ENCODE measurements around the gene SH3GL1.
"Not testable (repeated sequence)": the region's sequence is repeated elsewhere in the genome, so short reads cannot be mapped to it uniquely, and the experiment has no call there.

SH3GL1 gene

GRCh38 chr19:4362831-4363545 lies 37.4 kb downstream of the SH3GL1 start:
- no peak for DNase-seq

GRCh38 chr19:4362101-4362828 lies 38.1 kb downstream of the SH3GL1 start:
- DNase-seq = no peak

DNA sequence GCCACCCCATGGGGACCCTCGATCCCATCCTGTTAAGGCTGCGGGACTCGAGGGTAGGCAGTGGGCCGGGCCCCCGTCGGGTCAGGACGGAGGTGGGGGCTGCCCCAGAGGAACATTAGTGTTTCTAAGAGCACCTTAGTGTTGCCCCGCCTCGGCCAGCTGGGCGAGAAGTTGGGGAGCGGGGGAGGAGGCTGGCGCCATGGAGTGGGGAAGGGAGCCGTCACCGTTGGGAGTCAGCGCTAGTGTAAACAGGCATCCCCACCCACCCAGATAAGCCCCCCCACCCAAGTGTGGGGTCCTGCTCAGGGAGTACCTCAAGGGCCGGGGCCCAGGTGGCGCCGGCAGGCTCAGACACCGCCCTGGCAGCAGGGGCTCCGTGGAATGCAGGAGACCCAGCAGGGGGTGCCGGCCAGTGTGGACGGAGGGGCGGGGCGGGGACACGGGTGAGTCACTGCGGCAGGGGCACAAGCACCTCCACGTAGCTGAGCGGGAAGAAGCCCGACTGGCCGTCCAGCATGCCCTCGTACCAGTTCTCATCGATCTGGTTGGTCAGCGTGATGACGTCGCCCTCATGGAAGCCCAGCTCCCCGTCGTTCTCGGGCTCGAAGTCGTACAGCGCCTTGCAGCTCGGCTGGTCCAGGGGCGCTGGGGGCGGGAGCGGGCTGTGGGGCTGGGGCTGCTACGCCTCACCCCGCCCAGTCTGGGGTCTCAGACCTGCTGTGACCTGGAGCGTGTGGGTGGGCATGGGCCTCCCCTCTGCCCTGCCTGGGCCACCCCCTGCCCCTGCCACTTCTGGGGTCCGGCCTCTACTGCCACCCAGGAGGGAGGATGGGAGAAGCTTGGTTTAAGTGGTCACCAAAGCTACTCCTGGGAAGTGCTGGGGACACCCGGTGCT lies 38.9 kb downstream of the SH3GL1 start:
- no peak for DNase-seq

DNA sequence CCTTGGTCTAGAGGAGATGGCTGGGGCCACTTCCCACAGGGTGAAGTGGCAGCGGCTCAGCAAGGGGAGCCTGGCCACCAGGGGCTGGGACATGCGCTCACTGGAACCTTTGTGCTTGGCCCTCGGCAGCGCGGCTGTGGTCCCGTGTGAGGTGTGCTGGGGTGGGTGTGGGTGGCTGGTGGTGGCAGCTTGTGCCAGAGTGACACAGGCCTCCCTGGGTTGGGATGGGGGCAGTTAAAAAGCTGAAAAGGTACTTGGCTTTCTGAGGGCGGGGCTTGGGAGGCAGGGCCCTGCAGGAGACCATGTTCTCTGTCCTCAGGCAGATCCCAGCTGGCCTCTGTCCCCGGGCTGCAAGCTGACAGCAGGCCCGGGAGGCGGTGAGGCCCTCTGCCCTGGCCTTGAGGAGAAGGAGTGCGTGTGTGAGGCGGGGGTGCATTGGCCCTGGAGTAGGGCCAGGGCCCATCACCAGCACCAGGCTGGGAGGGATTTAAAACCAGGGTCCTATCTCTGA lies 39.7 kb downstream of the SH3GL1 start:
- no peak for DNase-seq

DNA sequence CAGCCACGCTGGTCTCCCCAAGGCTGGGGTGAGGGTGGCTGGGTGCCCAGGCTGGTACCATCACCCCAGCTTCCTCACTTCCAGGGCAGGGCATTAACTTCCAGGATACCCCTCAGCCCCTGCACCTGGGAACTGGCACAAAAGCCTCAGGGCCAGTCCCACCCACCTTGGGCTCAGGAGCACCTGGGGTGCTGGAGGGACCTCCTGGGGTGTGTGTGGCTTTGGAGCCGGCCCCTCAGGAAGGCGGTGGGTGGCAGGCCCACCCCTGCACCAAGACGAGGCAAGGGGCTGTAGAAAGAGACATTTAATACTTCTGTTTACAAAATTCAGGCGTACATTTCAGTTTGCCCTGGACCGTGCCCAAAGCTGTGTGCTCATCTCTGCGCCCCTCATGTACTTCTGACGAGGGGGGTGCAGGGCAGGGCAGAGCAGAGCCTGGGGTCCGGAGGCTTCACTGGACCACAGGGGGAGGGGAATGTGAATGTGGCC lies 40.2 kb downstream of the SH3GL1 start:
- no peak for DNase-seq

GRCh38 chr19:4359627-4360000 lies 40.7 kb downstream of the SH3GL1 start:
- DNase-seq = no peak

DNA sequence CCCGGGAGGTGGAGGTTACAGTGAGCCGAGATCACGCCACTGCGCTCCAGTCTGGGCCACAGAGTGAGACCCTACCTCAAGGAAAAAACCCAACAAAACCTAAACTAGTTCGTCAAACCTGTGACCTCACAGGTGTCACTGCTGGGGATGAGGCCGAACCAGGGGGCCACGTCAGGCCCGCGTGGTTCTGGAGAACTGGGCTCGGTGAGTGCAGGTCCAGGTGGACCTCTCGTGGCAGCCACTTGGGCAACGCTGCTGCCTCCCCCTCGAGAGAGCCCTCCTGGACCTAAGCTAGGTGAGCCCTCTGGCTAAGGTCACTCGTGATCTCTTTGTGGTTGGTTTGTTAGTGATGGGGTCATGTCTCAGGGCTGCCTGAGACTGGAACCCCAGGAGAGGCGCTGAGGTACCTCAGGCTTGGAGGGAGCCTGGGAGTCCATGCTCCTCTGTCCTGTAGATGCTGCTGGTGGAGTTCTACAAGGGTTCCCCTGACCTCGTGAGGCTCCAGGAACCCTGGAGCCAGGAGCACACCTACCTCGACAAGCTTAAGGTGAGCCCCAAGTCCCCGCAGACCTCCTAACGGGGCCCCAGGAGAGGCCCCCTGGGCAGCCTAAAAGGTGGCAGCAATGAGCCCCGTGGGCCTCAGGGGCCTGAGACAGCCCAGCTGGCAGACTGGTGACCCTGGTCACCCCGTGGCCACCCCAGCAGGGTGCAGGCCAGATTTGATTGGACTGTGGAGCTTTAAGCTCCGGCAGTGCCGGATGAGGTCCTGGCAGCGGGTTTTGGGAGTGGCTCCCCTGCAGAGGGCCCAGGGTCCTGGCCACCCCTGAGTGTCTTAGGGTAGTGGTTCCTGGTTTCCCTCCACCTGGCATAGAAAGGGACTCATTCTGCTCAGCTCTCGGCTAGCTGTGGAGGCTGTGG lies 41.4 kb downstream of the SH3GL1 start:
- no peak for DNase-seq

DNA sequence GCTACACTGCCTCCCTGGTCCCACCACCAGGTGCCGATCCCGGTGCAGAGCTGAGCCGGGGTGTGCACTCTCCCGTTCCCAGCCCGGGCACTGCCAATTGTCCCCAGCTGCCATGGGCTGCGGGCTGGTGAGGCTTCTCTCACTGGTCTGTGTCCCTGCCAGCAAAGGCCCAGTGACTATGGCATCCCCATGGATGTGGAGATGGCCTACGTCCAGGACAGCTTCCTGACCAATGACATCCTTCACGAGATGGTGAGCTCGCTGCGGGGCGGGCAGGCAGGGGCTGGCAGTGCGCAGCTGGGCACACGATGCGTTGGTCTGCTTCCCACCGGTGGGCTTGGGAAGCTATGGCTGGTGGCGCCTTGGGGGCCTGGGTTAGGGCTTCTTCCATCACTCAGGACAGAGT lies 42.4 kb downstream of the SH3GL1 start:
- no peak for DNase-seq

DNA sequence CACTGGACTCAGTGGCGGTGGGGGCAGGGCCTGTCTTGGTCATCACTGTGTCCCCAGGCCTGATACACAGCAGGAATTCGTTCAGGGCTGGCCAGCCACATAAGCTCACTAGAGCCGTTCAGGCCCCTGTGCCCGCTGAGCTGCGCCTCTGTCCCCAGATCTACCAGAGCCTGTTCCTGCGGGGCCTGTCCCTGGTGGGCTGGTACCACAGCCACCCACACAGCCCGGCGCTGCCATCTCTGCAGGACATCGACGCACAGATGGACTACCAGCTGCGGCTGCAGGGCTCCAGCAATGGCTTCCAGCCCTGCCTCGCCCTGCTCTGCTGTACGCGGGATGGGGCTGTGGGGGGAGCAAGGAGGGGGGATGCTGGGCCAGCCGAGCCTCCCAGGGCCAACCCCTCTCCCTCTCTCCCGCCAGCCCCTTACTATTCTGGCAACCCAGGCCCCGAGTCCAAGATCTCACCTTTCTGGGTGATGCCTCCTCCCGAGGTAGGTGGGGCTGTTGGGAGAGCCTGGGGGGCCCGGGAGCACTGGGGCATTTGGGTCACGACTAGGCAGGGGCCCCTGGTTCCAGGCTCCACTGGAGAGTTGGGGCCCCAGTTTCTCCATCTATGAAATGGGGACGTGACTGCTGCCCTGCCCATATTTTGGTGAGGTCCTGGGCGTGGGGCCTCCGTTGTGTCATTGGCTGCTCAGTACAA lies 43.1 kb downstream of the SH3GL1 start:
- DNase-seq = no peak

GRCh38 chr19:4354897-4355296 lies 45.5 kb downstream of the SH3GL1 start:
- DNase-seq = no peak

- DNase-seq = no peak
Observed at GRCh38 chr19:4354282-4354681, 46.1 kb downstream of the SH3GL1 start.

DNA sequence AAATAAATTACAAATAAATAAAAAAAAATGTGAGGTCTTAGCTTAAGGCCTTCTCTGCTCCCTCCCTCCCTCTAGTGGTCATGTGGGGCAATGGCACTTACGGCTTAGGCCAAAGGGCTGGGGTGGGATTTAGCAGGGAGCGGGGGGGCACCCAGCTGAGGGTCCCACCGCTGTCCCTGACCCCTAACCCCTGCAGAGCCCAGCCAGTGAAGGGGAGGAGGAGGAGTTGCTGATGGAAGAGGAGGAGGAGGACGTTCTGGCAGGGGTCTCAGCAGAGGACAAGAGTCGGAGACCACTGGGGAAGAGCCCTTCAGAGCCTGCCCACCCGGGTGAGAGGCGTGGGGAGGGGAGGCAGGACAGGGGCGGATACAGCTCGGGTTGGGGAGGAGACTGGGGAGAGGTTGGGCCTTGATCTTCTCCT lies 47.6 kb downstream of the SH3GL1 start:
- no peak for DNase-seq

DNA sequence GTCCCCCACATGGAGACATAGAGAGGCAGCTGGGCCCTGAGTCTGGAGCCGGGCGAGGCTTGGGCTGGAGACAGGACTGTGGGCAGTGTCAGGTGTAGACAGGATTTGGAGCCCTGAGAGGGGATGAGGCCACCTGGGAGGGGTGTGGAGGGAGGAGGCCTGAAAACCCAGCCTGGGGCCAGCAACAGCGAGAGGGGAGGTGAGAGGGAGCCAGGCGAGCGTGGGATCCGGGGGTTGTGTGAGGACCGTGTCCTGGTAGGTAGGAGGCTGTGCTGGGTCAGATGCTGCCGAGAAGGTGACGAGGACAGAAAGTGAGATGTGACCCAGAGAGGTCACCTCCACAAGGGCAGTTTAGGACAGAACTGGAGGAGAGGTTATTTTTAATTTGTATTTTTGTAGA lies 49.6 kb downstream of the SH3GL1 start:
- DNase-seq = no peak

GRCh38 chr19:4350111-4350510 lies 50.2 kb downstream of the SH3GL1 start:
- no peak for DNase-seq

DNA sequence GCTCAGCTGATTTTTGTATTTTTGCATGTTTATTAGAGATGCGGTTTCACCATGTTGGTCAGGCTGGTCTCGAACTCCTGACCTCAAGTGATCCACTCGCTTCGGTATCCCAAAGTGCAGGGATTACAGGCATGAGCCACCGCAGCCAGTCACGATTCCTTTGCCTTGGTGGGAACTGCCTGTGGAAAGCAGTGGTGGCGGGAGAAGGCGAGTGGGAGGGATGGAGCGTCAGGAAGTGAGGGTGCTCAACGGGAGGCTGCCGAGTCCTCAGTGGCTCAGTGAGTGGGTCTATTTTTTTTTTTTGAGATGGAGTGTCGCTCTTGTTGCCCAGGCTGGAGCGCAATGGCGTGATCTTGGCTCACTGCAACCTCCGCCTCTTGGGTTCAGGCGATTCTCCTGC lies 51.1 kb downstream of the SH3GL1 start:
- DNase-seq = not testable (repeated sequence)

DNA sequence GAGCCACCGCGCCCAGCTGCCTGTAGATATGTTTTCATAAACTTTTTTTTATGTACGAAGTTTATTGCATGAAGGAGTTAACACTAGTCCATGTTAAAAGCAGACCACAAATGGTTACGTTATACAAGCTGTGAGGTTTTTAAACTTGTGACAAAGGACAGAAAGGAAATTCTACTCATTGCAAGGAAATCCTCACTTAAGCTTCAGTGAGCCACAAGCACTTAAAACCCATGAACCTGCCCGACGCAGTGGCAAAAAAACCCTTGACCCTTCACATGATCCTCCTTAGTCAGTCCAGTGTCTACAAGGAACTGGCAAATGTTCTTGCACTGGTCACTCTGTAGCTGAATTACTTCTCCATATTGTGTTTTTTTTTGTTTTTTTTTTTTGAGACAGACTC lies 52.8 kb downstream of the SH3GL1 start:
- peak; percentile 98 for DNase-seq

GRCh38 chr19:4346020-4346383 lies 54.3 kb downstream of the SH3GL1 start:
- DNase-seq = no peak

DNA sequence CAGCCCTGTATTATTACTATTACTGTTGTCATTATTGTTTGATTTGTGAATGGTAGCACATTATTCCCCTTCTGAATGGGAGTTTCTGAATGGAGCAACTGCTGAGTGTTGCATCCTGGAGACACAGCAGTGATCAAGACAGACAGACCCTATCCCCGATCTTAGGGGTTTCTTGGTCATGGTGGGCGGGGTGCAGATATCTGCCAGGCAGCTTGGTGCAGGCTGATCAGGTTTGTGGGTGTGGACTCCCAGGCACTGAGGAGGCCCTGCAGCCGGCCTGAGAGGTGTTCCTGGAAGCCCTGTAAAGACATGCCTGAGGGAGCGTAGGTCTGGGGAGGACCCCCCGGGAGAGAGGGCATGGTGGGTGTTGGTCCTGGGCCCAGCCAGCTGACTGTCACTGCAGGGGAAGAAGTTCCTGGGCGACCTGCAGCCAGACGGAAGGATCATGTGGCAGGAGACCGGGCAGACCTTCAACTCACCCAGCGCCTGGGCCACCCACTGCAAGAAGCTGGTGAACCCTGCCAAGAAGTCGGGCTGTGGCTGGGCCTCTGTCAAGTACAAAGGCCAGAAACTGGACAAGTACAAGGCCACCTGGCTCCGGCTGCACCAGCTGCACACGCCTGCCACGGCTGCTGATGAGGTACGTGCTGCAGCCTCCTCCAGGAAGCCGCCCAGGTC lies 54.9 kb downstream of the SH3GL1 start:
- DNase-seq = no peak

DNA sequence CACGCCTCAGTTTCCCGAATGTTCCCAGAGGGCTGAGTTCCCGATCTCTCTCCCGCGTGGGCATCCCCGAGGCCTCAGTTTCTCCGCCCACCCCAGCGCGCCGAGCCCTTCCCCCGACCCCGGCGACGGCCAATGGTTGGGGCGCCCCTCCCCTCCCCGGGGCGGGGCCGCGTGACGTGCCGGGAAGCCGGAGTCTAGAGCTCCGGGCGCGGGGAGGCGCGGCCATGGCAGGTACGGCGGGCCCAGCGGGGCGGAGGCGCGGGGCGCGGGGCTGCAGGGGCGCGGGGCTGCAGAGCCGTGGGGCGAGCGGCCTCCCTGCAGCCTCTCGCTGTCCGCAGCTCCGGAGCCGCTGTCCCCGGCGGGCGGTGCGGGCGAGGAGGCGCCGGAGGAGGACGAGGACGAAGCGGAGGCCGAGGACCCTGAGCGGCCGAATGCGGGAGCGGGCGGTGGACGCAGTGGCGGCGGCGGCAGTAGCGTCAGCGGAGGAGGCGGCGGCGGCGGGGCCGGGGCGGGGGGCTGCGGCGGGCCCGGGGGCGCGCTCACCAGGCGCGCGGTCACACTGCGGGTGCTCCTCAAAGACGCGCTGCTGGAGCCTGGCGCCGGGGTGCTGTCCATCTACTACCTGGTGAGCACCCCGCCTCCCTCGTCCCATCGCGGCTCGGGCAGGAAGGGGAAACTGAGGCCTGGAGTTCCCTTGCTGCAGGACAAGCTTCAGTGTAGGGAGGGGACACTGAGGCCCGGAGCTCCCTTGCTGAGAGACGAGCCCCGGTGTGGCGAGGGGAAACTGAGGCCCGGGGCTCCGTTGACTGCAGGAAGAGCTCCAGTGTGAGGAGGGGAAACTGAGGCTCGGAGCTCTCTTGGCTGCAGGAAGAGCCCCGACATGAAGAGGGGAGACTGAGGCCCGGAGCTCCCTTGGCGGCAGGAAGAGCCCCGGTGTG lies 56.7 kb downstream of the SH3GL1 start, which contains the start of gene MPND:
MPND (plus strand) TSS at position 193 of the 938 bp plus-strand sequence; CDS start at position 225, 32 bp downstream.
- DNase-seq = peak; percentile 54

Measured in MV-4-11 (cell line).